ENCODE measurements around the gene GHITM. TPM values are rescaled to one million over a fixed set of nuclear protein-coding genes. Genes with fewer than 3 reads are reported as not detected.
"Not testable (repeated sequence)": the region's sequence is repeated elsewhere in the genome, so short reads cannot be mapped to it uniquely, and the experiment has no call there.

GHITM gene
- total RNA-seq, 1 donor from 2014 or later: 113 TPM

DNA sequence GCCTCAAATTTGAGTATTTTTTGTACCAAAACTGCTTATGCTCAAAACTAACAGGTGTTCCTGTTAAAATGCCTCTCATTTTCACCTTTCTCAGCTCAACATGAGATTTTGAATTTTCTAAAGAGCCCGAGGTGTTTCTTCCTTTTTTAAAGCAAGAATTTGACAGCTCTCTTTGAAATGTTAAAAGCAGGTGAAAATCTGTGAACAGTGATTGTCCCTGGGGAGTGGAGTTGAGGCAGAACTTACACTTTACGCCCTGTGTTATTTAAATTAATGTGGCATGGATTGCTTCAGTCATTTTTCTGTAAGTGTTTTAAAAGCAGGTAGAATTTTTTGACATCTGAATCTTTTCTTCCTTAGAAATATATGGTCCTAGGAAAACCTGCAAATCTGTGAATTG is 25.1 kb downstream of the GHITM start:
- CTCF ChIA-PET: interaction anchor here (1.2 to 2.3 kb wide), 3 partner anchors 16 to 41 kb away, joined by 6 to 10 read pairs (median 8); no protein-coding TSS in a partner anchor
- peaks cover 5% of the 10 kb centered on the region for H3K36me3 Mint-ChIP-seq (ENCODE audit: low read depth)
- ATAC-seq (ENCODE audit: low read depth) (no peak), DNase-seq (no peak)
- H3K9me3 Mint-ChIP-seq: peaks cover 3% of the 10 kb centered on the region
- H3K27me3 Mint-ChIP-seq: peaks cover 6% of the 10 kb centered on the region
- no peak overlapping the region for H3K4me3 Mint-ChIP-seq
- intact Hi-C loops (cut with micrococcal nuclease): no loop called here
- peaks cover 26% of the 10 kb centered on the region for H3K4me1 Mint-ChIP-seq
- no peak overlapping the region for H3K27ac Mint-ChIP-seq
- POLR2A ChIA-PET: no interaction called here
- TF ChIP-seq, protein P1, sequence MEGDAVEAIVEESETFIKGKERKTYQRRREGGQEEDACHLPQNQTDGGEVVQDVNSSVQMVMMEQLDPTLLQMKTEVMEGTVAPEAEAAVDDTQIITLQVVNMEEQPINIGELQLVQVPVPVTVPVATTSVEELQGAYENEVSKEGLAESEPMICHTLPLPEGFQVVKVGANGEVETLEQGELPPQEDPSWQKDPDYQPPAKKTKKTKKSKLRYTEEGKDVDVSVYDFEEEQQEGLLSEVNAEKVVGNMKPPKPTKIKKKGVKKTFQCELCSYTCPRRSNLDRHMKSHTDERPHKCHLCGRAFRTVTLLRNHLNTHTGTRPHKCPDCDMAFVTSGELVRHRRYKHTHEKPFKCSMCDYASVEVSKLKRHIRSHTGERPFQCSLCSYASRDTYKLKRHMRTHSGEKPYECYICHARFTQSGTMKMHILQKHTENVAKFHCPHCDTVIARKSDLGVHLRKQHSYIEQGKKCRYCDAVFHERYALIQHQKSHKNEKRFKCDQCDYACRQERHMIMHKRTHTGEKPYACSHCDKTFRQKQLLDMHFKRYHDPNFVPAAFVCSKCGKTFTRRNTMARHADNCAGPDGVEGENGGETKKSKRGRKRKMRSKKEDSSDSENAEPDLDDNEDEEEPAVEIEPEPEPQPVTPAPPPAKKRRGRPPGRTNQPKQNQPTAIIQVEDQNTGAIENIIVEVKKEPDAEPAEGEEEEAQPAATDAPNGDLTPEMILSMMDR (IDR thresholded peaks at IDR 0.05): no peak

DNA sequence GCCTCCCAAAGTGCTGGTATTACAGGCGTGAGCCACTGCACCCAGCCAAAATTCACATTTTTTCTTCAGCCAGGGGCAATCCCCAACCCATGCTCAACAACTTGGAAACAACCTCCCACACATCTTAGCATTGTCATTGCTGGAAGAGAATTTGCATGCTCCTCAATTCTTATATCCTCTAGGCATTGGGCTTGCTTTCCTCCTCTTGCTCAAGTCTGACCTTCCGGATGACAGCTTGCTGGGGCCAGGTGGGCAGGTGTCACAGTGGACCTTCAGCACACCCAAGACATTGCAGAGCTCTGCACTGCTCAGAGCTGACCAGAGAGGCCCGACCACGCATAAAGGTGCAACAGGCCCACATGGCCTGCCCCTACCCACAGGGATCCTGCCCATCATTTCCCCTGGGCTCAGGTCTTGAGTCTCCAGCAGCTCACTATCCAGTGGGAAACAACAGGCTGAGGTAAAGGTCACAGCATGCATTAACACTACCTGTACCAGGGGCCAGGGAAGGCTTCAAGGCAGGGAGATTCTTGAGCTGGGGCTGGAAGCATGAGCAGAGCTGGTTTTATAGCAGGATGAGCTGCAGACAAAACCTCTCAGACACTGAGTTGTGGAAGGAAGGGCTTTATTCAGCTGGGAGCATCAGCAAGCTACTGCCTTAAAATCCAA is 27.4 kb downstream of the GHITM start:
- DNase-seq (no peak), ATAC-seq (ENCODE audit: low read depth) (no peak)
- ChIA-PET POLR2A (interaction anchor here (0.9 to 2.1 kb wide), 2 partner anchors 27 to 28 kb away, joined by 3 to 6 read pairs; partner anchors contain the start of gene GHITM), CTCF (interaction anchor here (1.2 kb wide), 1 partner anchor 17 kb away, joined by 3 read pairs; no protein-coding TSS in a partner anchor)
- intact Hi-C loops (cut with micrococcal nuclease): no loop called here
- H3K27ac Mint-ChIP-seq: no peak overlapping the region
- peaks cover 3% of the 10 kb centered on the region for H3K9me3 Mint-ChIP-seq
- TF ChIP-seq, protein P1 (IDR thresholded peaks at IDR 0.05): no peak
- no peak overlapping the region for H3K4me3 Mint-ChIP-seq
- peaks cover 8% of the 10 kb centered on the region for H3K36me3 Mint-ChIP-seq (ENCODE audit: low read depth)
- H3K4me1 Mint-ChIP-seq: peaks cover 33% of the 10 kb centered on the region
- H3K27me3 Mint-ChIP-seq: peaks cover 4% of the 10 kb centered on the region

DNA sequence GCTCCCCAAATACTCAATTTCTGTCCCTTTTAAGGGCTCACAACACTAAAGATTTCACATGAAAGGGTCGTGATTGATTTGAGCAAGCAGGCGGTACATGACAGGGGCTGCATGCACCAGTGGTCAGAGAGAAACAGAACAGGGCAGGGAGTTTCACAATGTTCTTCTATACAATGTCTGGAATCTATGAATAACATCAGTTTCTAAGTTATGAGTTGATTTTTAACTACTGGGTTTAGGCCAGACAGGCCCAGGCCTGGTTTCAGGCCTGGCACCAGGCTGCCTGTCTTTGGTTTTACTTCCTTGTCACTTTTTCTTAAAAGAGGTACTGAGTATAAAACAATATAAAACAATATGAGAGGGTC is 28.0 kb downstream of the GHITM start:
- Mint-ChIP-seq H3K4me1 (peaks cover 38% of the 10 kb centered on the region), H3K27ac (peak overlapping the region; percentile 1)
- DNase-seq; intact Hi-C loops (cut with micrococcal nuclease); H3K36me3 Mint-ChIP-seq (ENCODE audit: low read depth); H3K27me3 Mint-ChIP-seq; ATAC-seq (ENCODE audit: low read depth); H3K4me3 Mint-ChIP-seq; H3K9me3 Mint-ChIP-seq: not testable (repeated sequence)
- ChIA-PET CTCF (interaction anchor here (1.2 kb wide), 1 partner anchor 18 kb away, joined by 3 read pairs; no protein-coding TSS in a partner anchor), POLR2A (interaction anchor here (0.9 to 2.1 kb wide), 2 partner anchors 28 kb away, joined by 3 to 6 read pairs; partner anchors contain the start of gene GHITM)

DNA sequence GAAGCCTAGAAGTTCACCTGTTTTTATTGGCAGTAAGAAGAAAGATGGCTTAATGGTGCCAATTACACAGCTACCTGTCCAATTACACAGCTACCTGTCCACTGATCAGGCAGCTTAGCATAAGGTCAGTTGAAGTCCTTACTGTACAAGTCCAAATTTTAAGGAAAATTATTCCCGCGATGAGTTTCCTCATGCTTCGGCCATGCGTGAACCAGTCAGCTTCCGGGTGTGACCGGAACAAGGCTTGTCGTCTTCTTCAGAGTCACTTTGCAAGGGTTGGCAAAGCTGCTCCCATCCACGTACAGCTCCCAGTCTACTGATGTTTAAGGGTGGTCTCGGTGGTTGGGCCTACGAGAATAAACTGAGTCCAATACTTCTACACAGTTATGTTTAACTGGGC is 29.1 kb downstream of the GHITM start:
- H3K4me1 Mint-ChIP-seq: peaks cover 49% of the 10 kb centered on the region
- H3K27me3 Mint-ChIP-seq; ATAC-seq (ENCODE audit: low read depth); POLR2A ChIA-PET; intact Hi-C loops (cut with micrococcal nuclease); H3K4me3 Mint-ChIP-seq; H3K27ac Mint-ChIP-seq; H3K36me3 Mint-ChIP-seq (ENCODE audit: low read depth); H3K9me3 Mint-ChIP-seq; DNase-seq: not testable (repeated sequence)
- CTCF ChIA-PET: interaction anchor here (1.0 kb wide), 1 partner anchor 20 kb away, joined by 3 read pairs; no protein-coding TSS in a partner anchor

DNA sequence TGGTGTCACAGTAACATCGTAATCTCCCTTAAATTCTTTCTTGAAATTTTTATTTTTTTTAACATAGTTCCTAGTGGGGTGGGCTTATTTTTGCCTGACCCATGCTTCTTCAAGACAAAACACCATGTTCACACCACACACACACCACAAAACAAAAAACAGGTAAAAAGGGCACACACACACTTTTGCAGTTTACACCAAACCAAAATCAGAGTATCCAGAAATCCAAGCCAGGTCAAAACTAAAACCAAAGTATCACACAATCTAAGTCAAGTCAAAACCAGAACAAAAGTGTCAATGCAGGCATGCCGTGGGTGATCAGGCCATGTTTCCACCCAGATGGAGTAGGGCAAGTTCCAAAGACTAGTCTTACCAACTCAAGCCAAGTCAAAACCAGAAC is 31.9 kb downstream of the GHITM start:
- H3K27me3 Mint-ChIP-seq; H3K36me3 Mint-ChIP-seq (ENCODE audit: low read depth); ATAC-seq (ENCODE audit: low read depth); CTCF ChIA-PET; POLR2A ChIA-PET; H3K9me3 Mint-ChIP-seq; DNase-seq: not testable (repeated sequence)
- peak overlapping the region; percentile 76 for H3K4me3 Mint-ChIP-seq
- H3K4me1 Mint-ChIP-seq: peaks cover 38% of the 10 kb centered on the region
- H3K27ac Mint-ChIP-seq: peak overlapping the region; percentile 90
- intact Hi-C loops (cut with micrococcal nuclease): loop anchor here (1.0 kb wide), 1 partner anchor 8 kb away; no protein-coding TSS in a partner anchor

DNA sequence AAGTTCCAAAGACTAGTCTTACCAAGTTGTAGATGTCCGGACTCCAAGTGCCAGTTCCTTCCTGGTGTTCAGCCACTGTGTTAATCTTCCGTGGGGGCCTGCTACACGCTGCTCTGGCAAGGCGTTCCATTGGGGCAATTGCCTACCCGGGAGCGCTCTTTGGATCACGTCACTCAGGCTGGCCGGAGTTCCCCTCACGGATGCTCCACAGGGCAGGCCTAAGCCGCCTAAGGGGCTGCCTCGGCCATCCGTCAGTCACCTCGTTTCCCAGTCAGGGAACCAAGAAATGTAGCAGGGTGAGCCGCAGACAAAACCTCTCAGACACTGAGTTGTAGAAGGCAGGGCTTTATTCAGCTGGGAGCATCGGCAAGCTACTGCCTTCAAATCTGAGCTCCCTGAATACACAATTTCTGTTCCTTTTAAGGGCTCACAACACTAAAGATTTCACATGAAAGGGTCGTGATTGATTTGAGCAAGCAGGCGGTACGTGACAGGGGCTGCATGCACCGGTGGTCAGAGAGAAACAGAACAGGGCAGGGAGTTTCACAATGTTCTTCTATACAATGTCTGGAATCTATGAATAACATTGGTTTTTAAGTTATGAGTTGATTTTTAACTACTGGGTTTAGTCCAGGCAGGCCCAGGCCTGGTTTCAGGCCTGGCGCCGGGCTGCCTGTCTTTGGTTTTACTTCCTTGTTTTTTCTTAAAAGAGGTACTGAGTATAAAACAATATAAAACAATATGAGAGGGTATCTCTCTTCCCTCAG is 32.6 kb downstream of the GHITM start:
- Mint-ChIP-seq H3K4me3 (peak overlapping the region; percentile 76), H3K27ac (peak overlapping the region; percentile 90), H3K4me1 (peaks cover 37% of the 10 kb centered on the region)
- CTCF ChIA-PET; H3K36me3 Mint-ChIP-seq (ENCODE audit: low read depth); H3K9me3 Mint-ChIP-seq; H3K27me3 Mint-ChIP-seq; POLR2A ChIA-PET: not testable (repeated sequence)
- DNase-seq: peak; percentile 42
- intact Hi-C loops (cut with micrococcal nuclease): loop anchor here (1.0 kb wide), 2 partner anchors 7 to 33 kb away; partner anchors contain the start of gene GHITM
- ATAC-seq (ENCODE audit: low read depth): peak; percentile 45
